ENCODE results near the gene RP9.

RP9 gene

GRCh38 chr7:33129806-33130153 lies 20.6 kb upstream of the RP9 start:
- H3K56ac ChIP-seq (ENCODE audit: low read length), result peak overlapping the region; percentile 71

GRCh38 chr7:33128990-33129805 lies 20.0 kb upstream of the RP9 start, which contains the start of gene BBS9:
TSS of gene BBS9 (plus strand) at chr7:33129564. CDS start at chr7:33146253, 16,689 bp downstream.
- H4K5ac ChIP-seq (ENCODE audit: low read length), result no peak within 1 kb of the TSS
- H3K18ac ChIP-seq (ENCODE audit: low read length), result peak within 1 kb of the TSS; percentile 72
- no peaks in the 10 kb centered on the region for H3K79me2 ChIP-seq (ENCODE audit: control insufficient read depth, insufficient read depth, low read length)
- DNase-seq, result peak; percentile 99
- no peak within 1 kb of the TSS for H2BK5ac ChIP-seq (ENCODE audit: low read length)
- no peak within 1 kb of the TSS for H2BK15ac ChIP-seq (replicated peaks; ENCODE audit: low read depth)
- peak within 1 kb of the TSS; percentile 94 for H3K9ac ChIP-seq (ENCODE audit: low read length)
- H3K27ac ChIP-seq (ENCODE audit: low read depth, low read length), result no peak within 1 kb of the TSS
- H3K56ac ChIP-seq (ENCODE audit: low read length), result peak within 1 kb of the TSS; percentile 92
- peak within 1 kb of the TSS; percentile 83 for H3K4me2 ChIP-seq (ENCODE audit: low read length)
- H2BK120ac ChIP-seq (ENCODE audit: low read depth, low read length), result no peak within 1 kb of the TSS
- no peaks in the 10 kb centered on the region for H3K27me3 ChIP-seq (ENCODE audit: insufficient read depth, low read length, poor library complexity)
- H3K79me1 ChIP-seq (ENCODE audit: low read length), result no peaks in the 10 kb centered on the region
- no peaks in the 10 kb centered on the region for H3K36me3 ChIP-seq (ENCODE audit: control insufficient read depth, insufficient read depth, low read length)
- H2AK5ac ChIP-seq (ENCODE audit: low read length), result no peak within 1 kb of the TSS
- peak within 1 kb of the TSS; percentile 62 for H3K4me3 ChIP-seq (ENCODE audit: low read length)
- no peaks in the 10 kb centered on the region for H3K4me1 ChIP-seq (ENCODE audit: control insufficient read depth, low read depth, low read length)
- no peak within 1 kb of the TSS for H4K8ac ChIP-seq (ENCODE audit: low read depth, low read length)
- H3K23ac ChIP-seq (ENCODE audit: low read length), result no peak within 1 kb of the TSS
- WGBS (ENCODE audit: extremely low coverage, insufficient coverage, low lambda C conversion rate), result no CpG with 5 or more reads among the region's 57 CpGs
- H3K4ac ChIP-seq (ENCODE audit: low read depth, low read length), result no peak within 1 kb of the TSS

More at GRCh38 chr7:33129806-33130153, 20.6 kb upstream of the RP9 start:
- H3K4ac ChIP-seq (ENCODE audit: low read depth, low read length), result no peak overlapping the region
- H4K8ac ChIP-seq (ENCODE audit: low read depth, low read length), result no peak overlapping the region
- H3K9ac ChIP-seq (ENCODE audit: low read length), result peak overlapping the region; percentile 60
- H3K4me1 ChIP-seq (ENCODE audit: control insufficient read depth, low read depth, low read length), result no peaks in the 10 kb centered on the region
- no CpG with 5 or more reads among the region's 11 CpGs for WGBS (ENCODE audit: extremely low coverage, insufficient coverage, low lambda C conversion rate)
- no peak overlapping the region for H2AK5ac ChIP-seq (ENCODE audit: low read length)
- H3K27ac ChIP-seq (ENCODE audit: low read depth, low read length), result no peak overlapping the region
- peak overlapping the region; percentile 68 for H3K4me2 ChIP-seq (ENCODE audit: low read length)
- H2BK5ac ChIP-seq (ENCODE audit: low read length), result no peak overlapping the region
- no peak for DNase-seq
- H3K36me3 ChIP-seq (ENCODE audit: control insufficient read depth, insufficient read depth, low read length), result no peaks in the 10 kb centered on the region
- peak overlapping the region; percentile 51 for H3K4me3 ChIP-seq (ENCODE audit: low read length)
- H3K23ac ChIP-seq (ENCODE audit: low read length), result no peak overlapping the region
- no peaks in the 10 kb centered on the region for H3K79me1 ChIP-seq (ENCODE audit: low read length)
- no peak overlapping the region for H4K5ac ChIP-seq (ENCODE audit: low read length)
- no peak overlapping the region for H3K18ac ChIP-seq (ENCODE audit: low read length)
- no peaks in the 10 kb centered on the region for H3K79me2 ChIP-seq (ENCODE audit: control insufficient read depth, insufficient read depth, low read length)
- H3K27me3 ChIP-seq (ENCODE audit: insufficient read depth, low read length, poor library complexity), result no peaks in the 10 kb centered on the region
- no peak overlapping the region for H2BK120ac ChIP-seq (ENCODE audit: low read depth, low read length)
- H2BK15ac ChIP-seq (replicated peaks; ENCODE audit: low read depth), result no peak overlapping the region

DNA sequence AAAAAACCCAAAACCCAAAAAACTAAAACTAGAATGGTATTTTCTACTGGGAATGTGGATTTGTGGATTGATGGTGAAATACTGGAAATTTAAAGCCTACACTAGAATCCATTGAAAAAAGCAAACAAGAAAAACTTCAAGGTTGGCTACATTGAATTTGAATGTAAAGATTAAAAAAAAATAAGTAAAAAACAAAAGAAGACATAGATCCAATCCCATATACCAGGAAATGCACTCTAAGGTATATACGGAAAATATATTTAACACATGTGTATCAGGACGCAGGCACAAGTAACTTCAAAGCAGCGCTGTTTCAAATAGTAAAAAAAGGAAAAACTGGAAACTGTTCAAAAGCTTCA lies 19.4 kb upstream of the RP9 start:
- WGBS (ENCODE audit: extremely low coverage, insufficient coverage, low lambda C conversion rate), result no CpG with 5 or more reads among the region's 3 CpGs
- H3K9ac ChIP-seq (ENCODE audit: low read length), result peak overlapping the region; percentile 94
- no peak overlapping the region for H4K8ac ChIP-seq (ENCODE audit: low read depth, low read length)
- H3K18ac ChIP-seq (ENCODE audit: low read length), result peak overlapping the region; percentile 72
- H2BK15ac ChIP-seq (replicated peaks; ENCODE audit: low read depth), result no peak overlapping the region
- H3K56ac ChIP-seq (ENCODE audit: low read length), result peak overlapping the region; percentile 92
- H2AK5ac ChIP-seq (ENCODE audit: low read length), result no peak overlapping the region
- no peak overlapping the region for H2BK5ac ChIP-seq (ENCODE audit: low read length)
- H2BK120ac ChIP-seq (ENCODE audit: low read depth, low read length), result no peak overlapping the region
- peak overlapping the region; percentile 83 for H3K4me2 ChIP-seq (ENCODE audit: low read length)
- H3K27me3 ChIP-seq (ENCODE audit: insufficient read depth, low read length, poor library complexity), result no peaks in the 10 kb centered on the region
- no peaks in the 10 kb centered on the region for H3K36me3 ChIP-seq (ENCODE audit: control insufficient read depth, insufficient read depth, low read length)
- peak overlapping the region; percentile 62 for H3K4me3 ChIP-seq (ENCODE audit: low read length)
- H4K5ac ChIP-seq (ENCODE audit: low read length), result no peak overlapping the region
- no peaks in the 10 kb centered on the region for H3K4me1 ChIP-seq (ENCODE audit: control insufficient read depth, low read depth, low read length)
- no peak for DNase-seq
- no peaks in the 10 kb centered on the region for H3K79me2 ChIP-seq (ENCODE audit: control insufficient read depth, insufficient read depth, low read length)
- no peak overlapping the region for H3K27ac ChIP-seq (ENCODE audit: low read depth, low read length)
- H3K79me1 ChIP-seq (ENCODE audit: low read length), result no peaks in the 10 kb centered on the region
- no peak overlapping the region for H3K23ac ChIP-seq (ENCODE audit: low read length)
- no peak overlapping the region for H3K4ac ChIP-seq (ENCODE audit: low read depth, low read length)

DNA sequence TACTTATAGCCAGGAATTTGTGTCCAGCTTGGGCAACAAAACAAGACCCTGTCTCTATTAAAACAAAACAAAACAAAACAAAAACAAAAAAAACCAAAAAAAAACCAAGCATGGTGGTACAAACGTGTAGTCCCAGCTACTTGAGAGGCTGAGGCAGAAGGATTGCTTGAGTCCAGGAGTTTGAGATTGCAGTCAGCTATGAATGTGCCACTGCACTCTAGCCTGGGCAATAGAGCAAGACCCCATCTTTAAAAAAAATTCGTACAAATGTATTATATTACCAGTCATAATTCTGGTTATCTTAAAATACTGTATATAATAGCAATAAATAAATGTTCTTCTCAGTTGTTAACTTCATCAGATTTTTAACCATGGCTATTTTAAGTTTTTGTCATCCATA lies 17.9 kb upstream of the RP9 start:
- no peak overlapping the region for H3K56ac ChIP-seq (ENCODE audit: low read length)
- DNase-seq, result no peak
- H3K27ac ChIP-seq (ENCODE audit: low read depth, low read length), result no peak overlapping the region
- H4K5ac ChIP-seq (ENCODE audit: low read length), result no peak overlapping the region
- no peak overlapping the region for H2BK5ac ChIP-seq (ENCODE audit: low read length)
- no peaks in the 10 kb centered on the region for H3K27me3 ChIP-seq (ENCODE audit: insufficient read depth, low read length, poor library complexity)
- no peak overlapping the region for H3K18ac ChIP-seq (ENCODE audit: low read length)
- no peaks in the 10 kb centered on the region for H3K79me1 ChIP-seq (ENCODE audit: low read length)
- H4K8ac ChIP-seq (ENCODE audit: low read depth, low read length), result no peak overlapping the region
- WGBS (ENCODE audit: extremely low coverage, insufficient coverage, low lambda C conversion rate), result no CpG with 5 or more reads among the region's 2 CpGs
- no peak overlapping the region for H2BK15ac ChIP-seq (replicated peaks; ENCODE audit: low read depth)
- no peak overlapping the region for H3K4ac ChIP-seq (ENCODE audit: low read depth, low read length)
- no peak overlapping the region for H3K4me2 ChIP-seq (ENCODE audit: low read length)
- no peak overlapping the region for H3K4me3 ChIP-seq (ENCODE audit: low read length)
- no peaks in the 10 kb centered on the region for H3K79me2 ChIP-seq (ENCODE audit: control insufficient read depth, insufficient read depth, low read length)
- no peak overlapping the region for H3K23ac ChIP-seq (ENCODE audit: low read length)
- H2AK5ac ChIP-seq (ENCODE audit: low read length), result no peak overlapping the region
- no peak overlapping the region for H2BK120ac ChIP-seq (ENCODE audit: low read depth, low read length)
- H3K9ac ChIP-seq (ENCODE audit: low read length), result no peak overlapping the region
- H3K36me3 ChIP-seq (ENCODE audit: control insufficient read depth, insufficient read depth, low read length), result no peaks in the 10 kb centered on the region
- no peaks in the 10 kb centered on the region for H3K4me1 ChIP-seq (ENCODE audit: control insufficient read depth, low read depth, low read length)

DNA sequence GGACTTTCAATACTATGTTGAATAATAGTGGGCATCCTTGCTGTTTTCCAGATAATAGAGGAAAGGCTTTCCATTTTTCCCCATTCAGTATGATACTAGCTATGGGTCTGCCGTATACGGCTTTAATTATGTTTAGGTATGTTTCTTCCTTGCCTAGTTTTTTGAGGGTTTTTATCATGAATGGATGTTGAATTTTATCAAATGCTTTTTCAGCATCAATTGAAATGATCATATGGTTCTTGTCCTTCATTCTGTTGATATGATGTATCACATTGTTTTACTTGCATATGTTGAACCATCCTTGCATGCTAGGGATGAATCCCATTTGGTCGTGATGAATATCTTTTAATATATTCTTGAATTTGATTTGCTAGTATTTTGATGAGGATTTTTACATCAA lies 9.2 kb upstream of the RP9 start:
- no peak overlapping the region for H3K4ac ChIP-seq (ENCODE audit: low read depth, low read length)
- no peaks in the 10 kb centered on the region for H3K79me1 ChIP-seq (ENCODE audit: low read length)
- no peak for DNase-seq
- H3K4me1 ChIP-seq (ENCODE audit: control insufficient read depth, low read depth, low read length), result no peaks in the 10 kb centered on the region
- no peak overlapping the region for H3K9ac ChIP-seq (ENCODE audit: low read length)
- H3K36me3 ChIP-seq (ENCODE audit: control insufficient read depth, insufficient read depth, low read length), result no peaks in the 10 kb centered on the region
- H3K18ac ChIP-seq (ENCODE audit: low read length), result no peak overlapping the region
- H3K27ac ChIP-seq (ENCODE audit: low read depth, low read length), result no peak overlapping the region
- no peaks in the 10 kb centered on the region for H3K27me3 ChIP-seq (ENCODE audit: insufficient read depth, low read length, poor library complexity)
- no peak overlapping the region for H3K23ac ChIP-seq (ENCODE audit: low read length)
- no peak overlapping the region for H2BK15ac ChIP-seq (replicated peaks; ENCODE audit: low read depth)
- no peak overlapping the region for H3K56ac ChIP-seq (ENCODE audit: low read length)
- H2AK5ac ChIP-seq (ENCODE audit: low read length), result no peak overlapping the region
- H3K4me3 ChIP-seq (ENCODE audit: low read length), result no peak overlapping the region
- no peak overlapping the region for H2BK5ac ChIP-seq (ENCODE audit: low read length)
- no peak overlapping the region for H4K8ac ChIP-seq (ENCODE audit: low read depth, low read length)
- no peak overlapping the region for H4K5ac ChIP-seq (ENCODE audit: low read length)
- no peaks in the 10 kb centered on the region for H3K79me2 ChIP-seq (ENCODE audit: control insufficient read depth, insufficient read depth, low read length)
- no peak overlapping the region for H3K4me2 ChIP-seq (ENCODE audit: low read length)
- WGBS (ENCODE audit: extremely low coverage, insufficient coverage, low lambda C conversion rate), result no CpG with 5 or more reads among the region's 3 CpGs
- no peak overlapping the region for H2BK120ac ChIP-seq (ENCODE audit: low read depth, low read length)

GRCh38 chr7:33114976-33115375 lies 5.8 kb upstream of the RP9 start:
- Histone ChIP-seq H3K4ac (ENCODE audit: low read depth, low read length) (no peak overlapping the region), H4K5ac (ENCODE audit: low read length) (no peak overlapping the region), H3K36me3 (ENCODE audit: control insufficient read depth, insufficient read depth, low read length) (no peaks in the 10 kb centered on the region), H3K9ac (ENCODE audit: low read length) (no peak overlapping the region), H2BK5ac (ENCODE audit: low read length) (no peak overlapping the region), H4K8ac (ENCODE audit: low read depth, low read length) (no peak overlapping the region), H3K79me1 (ENCODE audit: low read length) (no peaks in the 10 kb centered on the region), H3K79me2 (ENCODE audit: control insufficient read depth, insufficient read depth, low read length) (no peaks in the 10 kb centered on the region), H2BK15ac (replicated peaks; ENCODE audit: low read depth) (no peak overlapping the region), H3K4me1 (ENCODE audit: control insufficient read depth, low read depth, low read length) (no peaks in the 10 kb centered on the region), H3K56ac (ENCODE audit: low read length) (no peak overlapping the region), H3K27me3 (ENCODE audit: insufficient read depth, low read length, poor library complexity) (no peaks in the 10 kb centered on the region), H3K4me2 (ENCODE audit: low read length) (no peak overlapping the region), H2BK120ac (ENCODE audit: low read depth, low read length) (no peak overlapping the region), H3K4me3 (ENCODE audit: low read length) (no peak overlapping the region), H3K27ac (ENCODE audit: low read depth, low read length) (no peak overlapping the region), H3K18ac (ENCODE audit: low read length) (no peak overlapping the region), H2AK5ac (ENCODE audit: low read length) (no peak overlapping the region), H3K23ac (ENCODE audit: low read length) (no peak overlapping the region)
- no peak for DNase-seq

All from mesendoderm (in vitro differentiated cells).